ENCODE data around the gene EHHADH.
"Not testable (repeated sequence)": the region's sequence is repeated elsewhere in the genome, so short reads cannot be mapped to it uniquely, and the experiment has no call there.

EHHADH gene

GRCh38 chr3:185251272-185251671 lies 2.6 kb downstream of the EHHADH start:
- TF ChIP-seq, protein P1, sequence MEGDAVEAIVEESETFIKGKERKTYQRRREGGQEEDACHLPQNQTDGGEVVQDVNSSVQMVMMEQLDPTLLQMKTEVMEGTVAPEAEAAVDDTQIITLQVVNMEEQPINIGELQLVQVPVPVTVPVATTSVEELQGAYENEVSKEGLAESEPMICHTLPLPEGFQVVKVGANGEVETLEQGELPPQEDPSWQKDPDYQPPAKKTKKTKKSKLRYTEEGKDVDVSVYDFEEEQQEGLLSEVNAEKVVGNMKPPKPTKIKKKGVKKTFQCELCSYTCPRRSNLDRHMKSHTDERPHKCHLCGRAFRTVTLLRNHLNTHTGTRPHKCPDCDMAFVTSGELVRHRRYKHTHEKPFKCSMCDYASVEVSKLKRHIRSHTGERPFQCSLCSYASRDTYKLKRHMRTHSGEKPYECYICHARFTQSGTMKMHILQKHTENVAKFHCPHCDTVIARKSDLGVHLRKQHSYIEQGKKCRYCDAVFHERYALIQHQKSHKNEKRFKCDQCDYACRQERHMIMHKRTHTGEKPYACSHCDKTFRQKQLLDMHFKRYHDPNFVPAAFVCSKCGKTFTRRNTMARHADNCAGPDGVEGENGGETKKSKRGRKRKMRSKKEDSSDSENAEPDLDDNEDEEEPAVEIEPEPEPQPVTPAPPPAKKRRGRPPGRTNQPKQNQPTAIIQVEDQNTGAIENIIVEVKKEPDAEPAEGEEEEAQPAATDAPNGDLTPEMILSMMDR (IDR thresholded peaks at IDR 0.05; ENCODE audit: insufficient read depth, low read depth, low read length, missing control alignments) = no peak
- H3K4me3 ChIP-seq (ENCODE audit: low read depth, low read length) = no peak overlapping the region
- DNase-seq (ENCODE audit: low read depth) = no peak

DNA sequence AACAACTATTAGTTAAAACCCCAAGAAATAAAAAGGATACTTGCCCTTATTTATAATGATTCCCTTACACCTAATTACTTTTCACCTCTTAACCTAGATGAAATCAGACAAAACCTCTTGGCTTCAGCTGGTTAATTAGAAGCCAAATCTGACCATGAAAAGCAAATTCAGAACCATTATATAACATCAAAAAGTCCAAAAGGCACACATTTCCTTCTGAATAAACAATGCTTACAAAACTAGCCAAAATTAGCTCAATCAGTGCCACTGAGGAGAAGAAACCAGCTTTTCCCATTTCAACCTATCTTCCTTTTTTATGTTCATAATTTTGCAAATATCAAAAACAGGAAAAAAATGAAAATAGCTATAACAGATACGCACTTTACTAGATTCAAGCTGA lies 3.2 kb downstream of the EHHADH start:
- DNase-seq (ENCODE audit: low read depth) = no peak
- TF ChIP-seq, protein P1 (IDR thresholded peaks at IDR 0.05; ENCODE audit: insufficient read depth, low read depth, low read length, missing control alignments) = no peak
- H3K4me3 ChIP-seq (ENCODE audit: low read depth, low read length) = no peak overlapping the region

DNA sequence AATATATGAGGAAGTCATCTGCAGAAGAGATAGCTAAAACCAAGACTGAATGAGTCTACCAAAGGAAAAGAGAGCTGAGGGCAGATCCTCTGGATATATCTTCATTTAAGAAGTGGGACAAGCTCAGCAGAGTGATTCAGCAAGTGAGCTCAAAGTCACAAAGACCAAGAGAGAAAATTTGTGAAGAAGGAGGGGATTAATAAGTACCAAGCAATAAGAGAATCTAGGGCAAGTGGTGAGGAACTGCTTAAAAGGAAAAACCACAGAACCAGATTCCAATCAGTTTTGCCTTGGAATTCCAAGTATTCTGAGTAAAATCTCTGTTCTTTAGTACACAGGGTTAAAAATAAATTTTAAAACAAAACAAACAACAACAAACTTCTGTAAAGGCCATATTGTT lies 3.6 kb downstream of the EHHADH start:
- H3K4me3 ChIP-seq (ENCODE audit: low read depth, low read length) = no peak overlapping the region
- TF ChIP-seq, protein P1 (IDR thresholded peaks at IDR 0.05; ENCODE audit: insufficient read depth, low read depth, low read length, missing control alignments) = no peak
- no peak for DNase-seq (ENCODE audit: low read depth)

DNA sequence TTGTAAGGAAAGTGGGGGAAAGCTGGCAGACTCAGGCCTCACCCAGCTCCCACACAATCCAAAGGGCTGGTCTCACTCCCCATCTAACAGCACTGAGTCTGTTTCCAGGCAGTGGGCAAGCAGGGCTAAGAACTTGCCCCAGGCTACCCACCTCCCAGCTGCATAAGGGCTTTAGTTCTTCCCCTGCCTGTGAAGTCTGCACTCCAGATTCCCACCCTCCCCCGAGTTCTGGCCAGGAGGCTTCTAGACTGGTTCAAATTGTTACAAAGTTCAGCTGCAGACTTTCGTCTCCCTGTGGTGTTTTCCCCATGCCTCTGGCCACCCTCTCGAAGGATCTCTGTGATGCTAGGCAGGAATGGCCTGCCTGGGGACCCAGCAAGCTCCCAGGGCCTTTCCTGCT lies 11.2 kb downstream of the EHHADH start:
- DNase-seq (ENCODE audit: low read depth) = no peak
- H3K4me3 ChIP-seq (ENCODE audit: low read depth, low read length) = no peak overlapping the region
- TF ChIP-seq, protein P1 (IDR thresholded peaks at IDR 0.05; ENCODE audit: insufficient read depth, low read depth, low read length, missing control alignments) = no peak

DNA sequence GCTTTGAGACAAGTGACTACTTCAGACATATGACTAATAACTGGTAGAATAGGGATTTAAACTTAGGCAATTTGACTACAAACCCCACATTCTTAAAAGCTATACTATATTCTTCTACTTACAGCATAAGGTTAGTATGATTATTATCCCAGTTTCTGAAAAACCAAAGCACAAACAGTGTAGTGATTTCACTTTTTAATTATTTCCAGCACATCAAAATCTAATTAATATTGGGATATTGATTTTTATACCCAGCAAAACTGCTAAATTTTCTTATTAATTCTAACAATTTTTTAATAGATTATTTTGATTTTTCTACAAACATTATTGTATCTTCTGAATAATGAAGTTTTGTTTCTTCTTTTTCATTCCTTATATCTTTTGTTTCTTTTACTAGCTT lies 16.9 kb downstream of the EHHADH start:
- DNase-seq (ENCODE audit: low read depth) = no peak
- no peak overlapping the region for H3K4me3 ChIP-seq (ENCODE audit: low read depth, low read length)
- TF ChIP-seq, protein P1 (IDR thresholded peaks at IDR 0.05; ENCODE audit: insufficient read depth, low read depth, low read length, missing control alignments) = no peak

- DNase-seq (ENCODE audit: low read depth) = no peak
- no peak overlapping the region for H3K4me3 ChIP-seq (ENCODE audit: low read depth, low read length)
- TF ChIP-seq, protein P1 (IDR thresholded peaks at IDR 0.05; ENCODE audit: insufficient read depth, low read depth, low read length, missing control alignments) = no peak
Observed at GRCh38 chr3:185233328-185233727, 20.5 kb downstream of the EHHADH start.

GRCh38 chr3:185226526-185226925 lies 27.3 kb downstream of the EHHADH start:
- H3K4me3 ChIP-seq (ENCODE audit: low read depth, low read length); DNase-seq (ENCODE audit: low read depth): not testable (repeated sequence)

Measured in GM12865 (cell line).